NCI-H2227 (cell line): ENCODE data around the gene DNM3.
A peak's percentile ranks its signal among the peaks of the same experiment; 100 is the strongest.
"Not testable (repeated sequence)": the region's sequence is repeated elsewhere in the genome, so short reads cannot be mapped to it uniquely, and the experiment has no call there.

ENCODE experiments used
- DNase-seq: peaks from one replicate; lab custom pipeline; 2025; ENCODE audit not compliant: unreplicated experiment; lab: John Stamatoyannopoulos, UW

The DNM3 gene

GRCh38 chr1:172018727-172019311 lies 177.5 kb downstream of the DNM3 start:
- DNase-seq = no peak

GRCh38 chr1:172019976-172020375 lies 178.7 kb downstream of the DNM3 start:
- DNase-seq = no peak

GRCh38 chr1:172024516-172024915 lies 183.2 kb downstream of the DNM3 start:
- DNase-seq = no peak

- DNase-seq = not testable (repeated sequence)
Observed at GRCh38 chr1:172024944-172025738, 183.8 kb downstream of the DNM3 start.

- no peak for DNase-seq
Observed at GRCh38 chr1:172040466-172040865, 199.2 kb downstream of the DNM3 start.

GRCh38 chr1:172041102-172041501 lies 199.8 kb downstream of the DNM3 start:
- DNase-seq = no peak

- DNase-seq = peak; percentile 9
Observed at GRCh38 chr1:172041742-172042141, 200.4 kb downstream of the DNM3 start.

GRCh38 chr1:172043900-172044299 lies 202.6 kb downstream of the DNM3 start:
- no peak for DNase-seq

GRCh38 chr1:172051898-172052297 lies 210.6 kb downstream of the DNM3 start:
- DNase-seq = no peak

- DNase-seq = peak; percentile 20
Observed at GRCh38 chr1:172054172-172054571, 212.9 kb downstream of the DNM3 start.

GRCh38 chr1:172055816-172056419 lies 214.6 kb downstream of the DNM3 start:
- not testable (repeated sequence) for DNase-seq

GRCh38 chr1:172068334-172068733 lies 227.0 kb downstream of the DNM3 start:
- no peak for DNase-seq

- DNase-seq = no peak
Observed at GRCh38 chr1:172069051-172069450, 227.8 kb downstream of the DNM3 start.

- no peak for DNase-seq
Observed at GRCh38 chr1:172069534-172069933, 228.2 kb downstream of the DNM3 start.

- DNase-seq = no peak
Observed at GRCh38 chr1:172070055-172070454, 228.8 kb downstream of the DNM3 start.

- DNase-seq = no peak
Observed at GRCh38 chr1:172071746-172072145, 230.4 kb downstream of the DNM3 start.

GRCh38 chr1:172079859-172080258 lies 238.6 kb downstream of the DNM3 start:
- DNase-seq = not testable (repeated sequence)

GRCh38 chr1:172083191-172083590 lies 241.9 kb downstream of the DNM3 start:
- DNase-seq = no peak

GRCh38 chr1:172084876-172085275 lies 243.6 kb downstream of the DNM3 start:
- no peak for DNase-seq

GRCh38 chr1:172085317-172085716 lies 244.0 kb downstream of the DNM3 start:
- no peak for DNase-seq

- DNase-seq = no peak
Observed at GRCh38 chr1:172086137-172086536, 244.8 kb downstream of the DNM3 start.

- no peak for DNase-seq
Observed at GRCh38 chr1:172088256-172088655, 247.0 kb downstream of the DNM3 start.
